Endothelial cell of umbilical vein (primary cell): Measurements from ENCODE around the gene ADCY7. TPM values are rescaled to one million over a fixed set of nuclear protein-coding genes. Genes with fewer than 3 reads are reported as not detected.

Source experiments
- BruUV-seq: library from RNA; stranded (reverse); fragments of 400-500 nt; replicated peaks from 2 replicates; lab custom pipeline; 2021; lab: Mats Ljungman, UMichigan
- CTCF ChIA-PET: fragments of 300-600, 350-600 bp; sonication (Branson Sonifier 250); formaldehyde crosslinking; loops from one replicate; lab custom pipeline; 2021; ENCODE audit warnings: antibody characterized with exemption, inconsistent platforms; lab: Charles Lee
- POLR2A ChIA-PET: fragments of 300-600, 350-600 bp; sonication (Branson Sonifier 250); formaldehyde crosslinking; loops from one replicate; lab custom pipeline; 2021; ENCODE audit warnings: antibody characterized with exemption, inconsistent platforms; lab: Charles Lee
- DNase-seq: peaks from one replicate; pipeline ENCODE4 v3.0.0-alpha.2; 2011; ENCODE audit warnings: low read depth, low spot score
- FAIRE-seq: peaks from 2 replicates; lab custom pipeline; 2011; peaks lifted over from hg19 to GRCh38; lab: Jason Lieb, UNC
- H2AFZ ChIP-seq: 2 replicates; pipeline ENCODE4 v1.6.0; 2012; ENCODE audit warnings: low read depth, low read length, control low read depth, inconsistent platforms
- H3K27ac ChIP-seq: 2 replicates; pipeline ENCODE4 v1.5.1; 2011; ENCODE audit warnings: low read depth, mild to moderate bottlenecking, control low read depth, low read length, moderate library complexity; ENCODE audit not compliant: insufficient read depth
- H3K27me3 ChIP-seq, 2 experiments: 2 replicates each; pipeline versions ENCODE4 v1.6.0 to v1.6.1; 2011; ENCODE audit warnings: low read length in 2 of 2, mixed read lengths in 1 of 2; ENCODE audit not compliant: control insufficient read depth in 2 of 2, insufficient read depth in 2 of 2
- H3K36me3 ChIP-seq, 2 experiments: 2 replicates in 1 of 2; 3 replicates in 1 of 2; pipeline ENCODE4 v1.5.1; 2011; ENCODE audit warnings: low read length in 2 of 2, mild to moderate bottlenecking in 1 of 2, moderate library complexity in 1 of 2; ENCODE audit not compliant: control insufficient read depth in 2 of 2, insufficient read depth in 2 of 2; ENCODE audit errors: extremely low read depth in 1 of 2
- H3K4me1 ChIP-seq: 3 replicates; pipeline ENCODE4 v1.5.1; 2011; ENCODE audit warnings: mild to moderate bottlenecking, low read length; ENCODE audit not compliant: control insufficient read depth, insufficient read depth; ENCODE audit errors: extremely low read depth
- H3K4me2 ChIP-seq: 2 replicates; pipeline ENCODE4 v1.6.1; 2011; ENCODE audit warnings: low read length, control low read depth, mixed read lengths; ENCODE audit not compliant: insufficient read depth
- H3K4me3 ChIP-seq, 3 experiments: fragments of 200-600 bp in 1 of 3; sonication (generic), shearing (Covaris generic) in 1 of 3; replicated peaks in 1 of 3; 2 replicates each; pipeline ENCODE4 v1.5.1; 2011 to 2016; ENCODE audit warnings: control low read depth in 3 of 3, low read length in 3 of 3, mild to moderate bottlenecking in 2 of 3, inconsistent platforms in 1 of 3, low read depth in 1 of 3, moderate library complexity in 1 of 3; ENCODE audit not compliant: insufficient read depth in 1 of 3
- H3K79me2 ChIP-seq: 2 replicates; pipeline ENCODE4 v1.6.0; 2012; ENCODE audit warnings: low read length, inconsistent platforms; ENCODE audit not compliant: control insufficient read depth, insufficient read depth
- H3K9ac ChIP-seq: replicated peaks from 2 replicates; pipeline ENCODE3; 2011; ENCODE audit warnings: low read length, control low read depth; ENCODE audit not compliant: insufficient read depth; ENCODE audit errors: extremely low read depth
- H3K9me1 ChIP-seq: replicated peaks from 3 replicates; pipeline ENCODE4 v1.6.0; 2011; ENCODE audit warnings: mild to moderate bottlenecking, low read length; ENCODE audit not compliant: control insufficient read depth, insufficient read depth; ENCODE audit errors: extremely low read depth
- H3K9me3 ChIP-seq: replicated peaks from 2 replicates; pipeline ENCODE4 v1.5.1; 2012; ENCODE audit warnings: low read length, inconsistent platforms; ENCODE audit not compliant: control insufficient read depth, insufficient read depth
- H4K20me1 ChIP-seq: replicated peaks from 2 replicates; pipeline ENCODE3; 2011; ENCODE audit warnings: mild to moderate bottlenecking, low read length; ENCODE audit not compliant: control insufficient read depth, insufficient read depth; ENCODE audit errors: extremely low read depth
- CTCF ChIP-seq, 2 donors: IDR thresholded peaks; 1 replicate in 1 of 2; 2 replicates in 1 of 2; pipeline ENCODE4 v1.5.1; 2011; ENCODE audit warnings: low read length in 2 of 2, mild to moderate bottlenecking in 2 of 2, moderate library complexity in 2 of 2, control low read depth in 1 of 2, inconsistent platforms in 1 of 2, low read depth in 1 of 2; ENCODE audit not compliant: insufficient read depth in 1 of 2; ENCODE audit errors: extremely low read depth in 1 of 2
- EZH2 ChIP-seq: IDR thresholded peaks from 2 replicates; pipeline ENCODE4 v1.6.1; 2012; ENCODE audit warnings: borderline replicate concordance, low read depth, mild to moderate bottlenecking, moderate library complexity, low read length, inconsistent platforms; ENCODE audit not compliant: severe bottlenecking
- FOS ChIP-seq: IDR thresholded peaks from 2 replicates; pipeline ENCODE4 v1.6.1; 2011; ENCODE audit warnings: mild to moderate bottlenecking, low read length, moderate library complexity, borderline replicate concordance; ENCODE audit not compliant: insufficient read depth
- GATA2 ChIP-seq: IDR thresholded peaks from 2 replicates; pipeline ENCODE4 v1.7.0; 2011; ENCODE audit warnings: low read depth, mild to moderate bottlenecking, moderate library complexity, mixed read lengths, low read length; ENCODE audit not compliant: insufficient read length, insufficient read depth
- JUN ChIP-seq: IDR thresholded peaks from 2 replicates; pipeline ENCODE4 v1.6.1; 2011; ENCODE audit warnings: borderline replicate concordance, low read depth; ENCODE audit not compliant: insufficient read length, insufficient read depth
- MAX ChIP-seq: IDR thresholded peaks from 2 replicates; pipeline ENCODE4 v1.6.1; 2011; ENCODE audit not compliant: insufficient read depth, insufficient read length
- MYC ChIP-seq: IDR thresholded peaks from one replicate; pipeline ENCODE4 v1.6.1; 2011; ENCODE audit warnings: mild to moderate bottlenecking, low read depth, low read length
- POLR2A ChIP-seq: IDR thresholded peaks from 2 replicates; pipeline ENCODE4 v1.6.1; 2012; ENCODE audit warnings: low read depth, mild to moderate bottlenecking, control low read depth, low read length
- POLR2AphosphoS5 ChIP-seq: IDR thresholded peaks from 2 replicates; pipeline ENCODE4 v1.6.1; 2012; ENCODE audit warnings: low read depth, mild to moderate bottlenecking, control low read depth, low read length, moderate library complexity; ENCODE audit not compliant: insufficient read depth
- dilution Hi-C: fragments of 300-500 bp; cut with MboI; formaldehyde crosslinking; loops from one replicate; pipeline ENCODE4 v1.15.0; 2019; ENCODE audit warnings: low sequenced_read_pairs; ENCODE audit not compliant: extremely low pct_ligation_motif_present
- intact Hi-C: fragments of 100-400 bp; cut with micrococcal nuclease; formaldehyde crosslinking; loops from one replicate; pipeline ENCODE4 v1.10.0; 2022
- polyA plus RNA-seq, 4 experiments: library from polyadenylated mRNA; depleted of rRNA in 3 of 4; stranded (reverse) in 3 of 4; unstranded in 1 of 4; fragments of >200 nt; gene quantifications; 2 replicates each; pipeline versions ENCODE4 v1.2.1 to v1.2.3, GENCODE V29; 2011 to 2012; ENCODE audit warnings: missing spikeins in 1 of 4
- total RNA-seq: library from RNA; stranded (reverse); gene quantifications from 2 replicates; pipeline ENCODE4 v1.2.3, GENCODE V29; 2021

The ADCY7 gene
- total and polyA plus RNA-seq, 2 donors (not counting 3 experiments of a cell fraction or from before 2014, with no cell fraction given), result 3.5 to 9.3 TPM

GRCh38 chr16:50263060-50263909, 3.1 kb upstream of the ADCY7 start:
- no peaks in the 10 kb centered on the region for H3K36me3 ChIP-seq
- TF ChIP-seq FOS (no peak), MYC (no peak), GATA2 (no peak), EZH2 (no peak), CTCF (IDR thresholded peaks at IDR 0.05; ENCODE audit: extremely low read depth in 1 of 2, insufficient read depth in 1 of 2, low read depth in 1 of 2, low read length in 2 of 2) (no peak), JUN (no peak), MAX (no peak), POLR2A (no peak), POLR2AphosphoS5 (no peak)
- no peaks in the 10 kb centered on the region for H4K20me1 ChIP-seq
- intact Hi-C loops (no loop called here), dilution Hi-C loops (no loop called here)
- no peak overlapping the region for H2AFZ ChIP-seq
- H3K9me3 ChIP-seq, result no peaks in the 10 kb centered on the region
- H3K9me1 ChIP-seq, result no peaks in the 10 kb centered on the region
- POLR2A ChIA-PET, result no interaction called here
- H3K79me2 ChIP-seq, result no peaks in the 10 kb centered on the region
- peaks cover 14% of the 10 kb centered on the region for H3K4me1 ChIP-seq
- H3K9ac ChIP-seq, result no peak overlapping the region
- H3K27ac ChIP-seq, result no peak overlapping the region
- FAIRE-seq (no peak), DNase-seq (no peak)
- CTCF ChIA-PET, result interaction anchor here (1.8 kb wide), 1 partner anchor 544 kb away, joined by 4 read pairs; no protein-coding TSS in a partner anchor
- BruUV-seq, result no TSS peak
- no peak overlapping the region for H3K4me3 ChIP-seq
- H3K4me2 ChIP-seq, result no peak overlapping the region
- H3K27me3 ChIP-seq, result no peaks in the 10 kb centered on the region
